T-helper 2 cell treated with Interferon-gamma antibody and Interleukin-4, amounts not matched to agents 5 μg/mL and 100 μg/mL, for 36 hours (primary cell): ENCODE data around the gene PDLIM4.

Source experiments
- DNase-seq: peaks from one replicate; pipeline ENCODE4 v3.0.0; 2021; ENCODE audit warnings: low spot score
- H3K27ac Mint-ChIP-seq: one replicate; pipeline ENCODE4 v1.8.0; 2021; ENCODE audit warnings: mild to moderate bottlenecking, mixed read lengths
- H3K27me3 Mint-ChIP-seq: one replicate; pipeline ENCODE4 v1.8.0; 2021; ENCODE audit warnings: low read depth, mixed read lengths
- H3K36me3 Mint-ChIP-seq: one replicate; pipeline ENCODE4 v1.8.0; 2021; ENCODE audit warnings: low read depth, mixed read lengths
- H3K4me1 Mint-ChIP-seq: one replicate; pipeline ENCODE4 v1.8.0; 2021; ENCODE audit warnings: low read depth, mixed read lengths
- H3K4me3 Mint-ChIP-seq: one replicate; pipeline ENCODE4 v1.8.0; 2022; ENCODE audit warnings: mild to moderate bottlenecking, moderate library complexity, mixed read lengths
- H3K9me3 Mint-ChIP-seq: one replicate; pipeline ENCODE4 v1.8.0; 2021; ENCODE audit warnings: mixed read lengths

Gene PDLIM4

DNA sequence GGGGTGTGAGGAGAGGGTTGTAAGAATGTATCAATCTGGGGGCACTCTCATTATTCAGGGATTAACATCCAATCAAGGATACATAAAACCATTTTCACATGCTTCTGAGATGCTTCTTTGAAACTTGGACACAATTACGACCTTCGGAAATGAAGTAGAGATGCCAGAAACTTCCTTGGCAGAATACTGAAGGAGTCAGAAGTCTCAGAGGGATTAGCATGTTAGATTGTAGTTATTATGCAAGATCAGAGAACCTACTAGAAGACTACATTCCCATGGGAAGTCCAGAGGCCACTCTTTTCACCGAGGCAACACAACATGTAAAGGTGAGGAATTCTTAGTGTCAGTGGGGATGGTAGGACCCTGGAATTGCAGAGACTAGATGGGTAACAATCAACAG lies 31.6 kb downstream of the PDLIM4 start:
- DNase-seq = no peak
- Mint-ChIP-seq H3K36me3 (no peaks in the 10 kb centered on the region), H3K4me3 (no peak overlapping the region), H3K9me3 (no peaks in the 10 kb centered on the region), H3K27ac (no peak overlapping the region), H3K4me1 (peaks cover 4% of the 10 kb centered on the region), H3K27me3 (no peaks in the 10 kb centered on the region)

- Mint-ChIP-seq H3K36me3 (no peaks in the 10 kb centered on the region), H3K27me3 (no peaks in the 10 kb centered on the region), H3K4me1 (peaks cover 19% of the 10 kb centered on the region), H3K9me3 (no peaks in the 10 kb centered on the region), H3K27ac (no peak overlapping the region), H3K4me3 (no peak overlapping the region)
- no peak for DNase-seq
Observed at GRCh38 chr5:132291026-132291425, 33.5 kb downstream of the PDLIM4 start.

- peak overlapping the region; percentile 73 for H3K27ac Mint-ChIP-seq
- peak; percentile 82 for DNase-seq
- no peaks in the 10 kb centered on the region for H3K27me3 Mint-ChIP-seq
- no peaks in the 10 kb centered on the region for H3K36me3 Mint-ChIP-seq
- no peaks in the 10 kb centered on the region for H3K9me3 Mint-ChIP-seq
- H3K4me3 Mint-ChIP-seq = peak overlapping the region; percentile 91
- H3K4me1 Mint-ChIP-seq = peaks cover 23% of the 10 kb centered on the region
Observed at GRCh38 chr5:132293066-132293991, 35.8 kb downstream of the PDLIM4 start.

DNA sequence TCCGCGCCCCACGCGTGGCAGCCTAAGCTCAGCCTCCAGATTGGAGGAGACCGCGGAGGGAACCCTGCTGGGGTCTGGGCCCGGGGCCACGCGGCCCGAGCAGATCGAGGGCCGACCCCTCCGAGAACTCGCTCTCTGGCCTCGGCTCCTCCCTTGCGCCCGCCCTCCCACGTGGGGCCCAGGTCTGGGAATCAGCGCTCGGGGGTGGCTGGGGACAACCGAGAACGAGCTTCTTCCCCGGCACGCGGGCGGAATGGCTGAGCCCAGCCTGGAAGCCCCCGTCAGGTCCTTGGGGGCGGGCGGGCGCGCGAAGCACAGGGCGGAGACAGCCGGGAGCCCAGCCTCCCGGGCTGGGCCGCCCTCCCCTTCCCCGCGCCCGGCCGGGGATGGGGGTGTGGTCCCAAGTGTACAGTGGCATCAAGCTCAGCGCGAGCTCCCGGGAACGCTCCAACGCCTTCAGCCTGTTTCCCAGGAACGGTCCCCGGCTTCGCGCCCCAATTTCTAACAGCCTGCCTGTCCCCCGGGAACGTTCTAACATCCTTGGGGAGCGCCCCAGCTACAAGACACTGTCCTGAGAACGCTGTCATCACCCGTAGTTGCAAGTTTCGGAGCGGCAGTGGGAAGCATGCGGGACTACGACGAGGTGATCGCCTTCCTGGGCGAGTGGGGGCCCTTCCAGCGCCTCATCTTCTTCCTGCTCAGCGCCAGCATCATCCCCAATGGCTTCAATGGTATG lies 36.7 kb downstream of the PDLIM4 start, which contains the start of gene SLC22A4:
Gene SLC22A4 (plus strand): TSS at position 403 of the 736 bp plus-strand sequence. CDS start 223 bp downstream, at position 626.
- Mint-ChIP-seq H3K4me1 (peaks cover 24% of the 10 kb centered on the region), H3K27ac (peak within 1 kb of the TSS; percentile 73)

GRCh38 chr5:132294728-132295504 lies 37.4 kb downstream of the PDLIM4 start:
- Mint-ChIP-seq H3K36me3 (no peaks in the 10 kb centered on the region), H3K4me1 (peaks cover 24% of the 10 kb centered on the region), H3K9me3 (no peaks in the 10 kb centered on the region), H3K27ac (peak overlapping the region; percentile 73), H3K27me3 (no peaks in the 10 kb centered on the region), H3K4me3 (peak overlapping the region; percentile 91)
- peak; percentile 78 for DNase-seq

More for the DNA sequence above, 36.7 kb downstream of the PDLIM4 start, which contains the start of gene SLC22A4:
- Mint-ChIP-seq H3K4me3 (peak within 1 kb of the TSS; percentile 91), H3K27me3 (no peaks in the 10 kb centered on the region), H3K36me3 (no peaks in the 10 kb centered on the region), H3K9me3 (no peaks in the 10 kb centered on the region)
- DNase-seq = peak; percentile 83

- Mint-ChIP-seq H3K36me3 (no peaks in the 10 kb centered on the region), H3K27me3 (no peaks in the 10 kb centered on the region), H3K9me3 (no peaks in the 10 kb centered on the region), H3K27ac (no peak overlapping the region), H3K4me1 (peaks cover 24% of the 10 kb centered on the region), H3K4me3 (peak overlapping the region; percentile 91)
- no peak for DNase-seq
Observed at GRCh38 chr5:132295505-132296411, 38.3 kb downstream of the PDLIM4 start.

DNA sequence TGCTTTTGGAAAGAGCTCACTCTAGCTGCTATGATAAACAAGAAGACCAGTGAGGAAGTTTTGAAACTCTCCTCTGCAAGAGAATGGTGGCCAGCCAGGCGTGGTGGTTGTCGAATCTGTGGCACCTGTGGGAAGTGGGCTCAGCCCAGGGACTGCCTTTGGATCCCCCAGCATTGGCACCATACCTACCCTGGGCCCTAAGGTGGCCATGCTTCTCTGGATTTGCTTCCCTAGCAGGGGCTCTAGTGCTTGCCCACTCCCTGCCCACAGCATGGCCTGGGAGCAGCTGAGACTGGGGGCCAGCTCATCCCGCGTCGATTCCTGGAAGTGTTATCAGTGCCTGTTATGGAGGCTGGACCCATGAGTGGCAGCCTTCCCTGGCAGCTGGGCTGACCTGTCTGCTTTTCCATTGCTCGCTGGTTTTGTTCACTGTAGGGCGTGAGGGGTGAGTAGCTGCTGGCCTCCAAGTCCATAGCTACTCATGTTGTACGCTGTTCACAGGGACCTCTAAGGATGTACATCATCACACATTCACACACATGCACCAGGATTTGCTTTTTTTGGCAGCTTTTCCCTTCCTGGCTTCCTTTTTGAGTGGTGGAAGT lies 39.0 kb downstream of the PDLIM4 start:
- Mint-ChIP-seq H3K4me3 (no peak overlapping the region), H3K27ac (no peak overlapping the region), H3K27me3 (no peaks in the 10 kb centered on the region), H3K4me1 (peaks cover 24% of the 10 kb centered on the region), H3K9me3 (no peaks in the 10 kb centered on the region), H3K36me3 (no peaks in the 10 kb centered on the region)
- no peak for DNase-seq

DNA sequence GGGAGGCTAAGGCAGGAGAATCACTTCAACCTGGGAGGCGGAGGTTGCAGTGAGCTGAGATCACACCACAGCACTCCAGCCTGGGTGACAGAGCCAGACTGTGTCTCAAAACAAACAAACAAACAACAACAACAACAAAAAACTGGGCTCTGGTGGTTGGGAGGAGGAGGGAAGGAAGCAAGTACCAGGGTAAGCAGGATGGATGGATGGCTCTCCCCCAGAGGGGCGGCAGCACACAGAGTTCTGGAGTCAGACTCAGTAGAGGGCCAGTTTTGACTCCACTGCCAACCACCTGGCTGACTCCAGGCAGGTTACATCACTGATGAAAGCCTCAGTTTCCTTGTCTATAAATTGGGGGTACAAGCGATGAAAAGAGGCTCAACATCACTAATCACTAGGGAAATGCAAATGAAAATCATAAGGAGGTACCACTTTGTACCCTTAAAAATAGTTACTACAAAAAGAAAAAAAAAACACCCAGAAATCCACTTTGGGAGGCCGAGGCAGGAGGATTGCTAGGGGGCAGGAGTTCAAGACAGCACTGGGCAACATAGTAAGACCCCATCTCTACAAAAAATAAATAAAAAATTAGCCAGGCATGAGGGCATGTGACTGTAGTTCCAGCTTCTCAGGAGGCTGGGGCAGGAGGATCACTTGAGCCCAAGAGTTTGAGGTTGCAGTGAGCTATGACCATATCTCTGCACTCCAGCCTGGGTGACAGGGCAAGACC lies 39.9 kb downstream of the PDLIM4 start:
- Mint-ChIP-seq H3K27me3 (no peaks in the 10 kb centered on the region), H3K9me3 (no peaks in the 10 kb centered on the region), H3K4me3 (no peak overlapping the region), H3K27ac (no peak overlapping the region), H3K36me3 (no peaks in the 10 kb centered on the region), H3K4me1 (peaks cover 24% of the 10 kb centered on the region)
- no peak for DNase-seq

- Mint-ChIP-seq H3K4me3 (no peak overlapping the region), H3K36me3 (no peaks in the 10 kb centered on the region), H3K9me3 (no peaks in the 10 kb centered on the region), H3K27me3 (no peaks in the 10 kb centered on the region), H3K4me1 (peaks cover 20% of the 10 kb centered on the region), H3K27ac (no peak overlapping the region)
- no peak for DNase-seq
Observed at GRCh38 chr5:132298298-132299212, 41.1 kb downstream of the PDLIM4 start.

DNA sequence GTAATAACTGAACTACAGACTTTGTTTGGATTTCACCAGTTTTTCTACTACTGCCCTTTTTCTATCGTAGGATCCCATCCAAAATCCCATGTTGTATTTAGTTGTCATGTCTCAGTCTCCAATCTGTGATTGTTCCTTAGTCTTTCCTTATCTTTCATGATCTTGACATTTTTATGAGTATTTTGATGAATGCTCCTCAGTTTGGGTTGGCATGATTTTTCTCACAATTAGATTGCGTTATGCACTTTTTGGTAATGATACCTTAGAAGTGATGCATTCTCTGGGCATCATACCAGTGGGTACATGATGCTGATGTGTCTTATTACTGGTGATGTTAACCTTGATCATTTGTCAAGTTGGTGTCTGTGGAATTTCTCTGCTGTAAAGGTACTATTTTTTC lies 42.4 kb downstream of the PDLIM4 start:
- no peak overlapping the region for H3K27ac Mint-ChIP-seq
- peaks cover 16% of the 10 kb centered on the region for H3K4me1 Mint-ChIP-seq
- no peak for DNase-seq
- peaks cover 3% of the 10 kb centered on the region for H3K9me3 Mint-ChIP-seq
- no peaks in the 10 kb centered on the region for H3K36me3 Mint-ChIP-seq
- H3K4me3 Mint-ChIP-seq = no peak overlapping the region
- no peaks in the 10 kb centered on the region for H3K27me3 Mint-ChIP-seq

DNA sequence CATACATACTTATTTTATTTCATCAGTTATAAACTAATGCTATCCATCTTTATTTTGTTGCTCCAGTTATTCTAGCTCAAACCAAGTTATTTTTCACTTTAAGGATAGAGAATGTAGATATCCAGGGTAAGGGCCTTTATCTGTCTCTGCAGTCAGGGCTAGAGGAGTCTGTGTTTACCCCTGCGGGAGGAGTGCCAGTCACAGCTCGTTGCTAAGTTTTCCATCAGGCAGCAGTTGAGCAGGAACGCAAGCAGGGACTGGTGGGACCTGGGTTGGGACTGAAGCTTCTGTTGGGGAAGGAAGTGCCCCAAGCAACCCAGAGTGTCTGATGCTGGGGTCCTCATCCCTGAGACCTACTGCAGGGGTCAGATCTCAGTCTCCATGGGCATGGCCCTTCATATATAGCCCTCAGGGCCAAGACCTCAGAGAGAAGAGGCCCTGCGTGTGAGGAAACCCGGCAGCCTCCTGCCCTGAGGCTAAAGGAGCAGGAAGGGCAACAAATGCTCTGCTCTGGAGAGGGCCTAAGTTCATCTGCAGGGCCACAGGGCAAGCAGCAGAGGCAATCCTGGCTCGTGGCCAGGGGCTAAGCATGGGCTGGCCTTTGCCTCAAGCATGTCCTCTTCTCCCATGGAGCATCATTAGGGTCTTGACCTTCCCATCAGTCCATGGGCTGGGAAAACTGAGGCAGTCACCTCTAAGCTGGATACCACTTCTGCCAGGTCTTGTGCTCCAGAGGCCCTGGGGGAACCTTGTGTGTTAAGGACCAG lies 43.3 kb downstream of the PDLIM4 start:
- no peaks in the 10 kb centered on the region for H3K27me3 Mint-ChIP-seq
- peaks cover 5% of the 10 kb centered on the region for H3K36me3 Mint-ChIP-seq
- H3K27ac Mint-ChIP-seq = no peak overlapping the region
- no peak for DNase-seq
- H3K4me3 Mint-ChIP-seq = no peak overlapping the region
- H3K4me1 Mint-ChIP-seq = peaks cover 8% of the 10 kb centered on the region
- H3K9me3 Mint-ChIP-seq = peaks cover 10% of the 10 kb centered on the region
